ENCODE data around the gene HSPA4.
"Not testable (repeated sequence)": the region's sequence is repeated elsewhere in the genome, so short reads cannot be mapped to it uniquely, and the experiment has no call there.

HSPA4 gene

DNA sequence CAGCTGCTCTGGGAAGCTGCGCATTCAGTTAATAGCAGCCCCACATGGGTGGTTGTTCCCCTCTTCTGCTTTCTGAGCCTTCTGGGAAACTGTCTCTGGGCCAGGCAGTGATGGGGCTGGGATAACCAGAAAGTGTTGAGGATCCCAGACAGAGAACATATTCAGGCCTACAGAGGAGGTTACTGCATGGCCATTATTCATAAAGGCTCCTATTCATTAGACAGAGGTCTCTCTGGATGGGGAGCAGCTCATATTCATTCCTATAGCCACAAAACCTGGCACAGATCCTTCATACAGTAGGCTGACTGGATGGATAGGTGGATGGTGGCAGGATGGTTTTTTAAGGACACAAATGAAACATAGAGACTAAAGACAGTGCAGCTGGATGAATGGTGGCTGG lies 76.3 kb downstream of the HSPA4 start:
- DNase-seq = no peak

DNA sequence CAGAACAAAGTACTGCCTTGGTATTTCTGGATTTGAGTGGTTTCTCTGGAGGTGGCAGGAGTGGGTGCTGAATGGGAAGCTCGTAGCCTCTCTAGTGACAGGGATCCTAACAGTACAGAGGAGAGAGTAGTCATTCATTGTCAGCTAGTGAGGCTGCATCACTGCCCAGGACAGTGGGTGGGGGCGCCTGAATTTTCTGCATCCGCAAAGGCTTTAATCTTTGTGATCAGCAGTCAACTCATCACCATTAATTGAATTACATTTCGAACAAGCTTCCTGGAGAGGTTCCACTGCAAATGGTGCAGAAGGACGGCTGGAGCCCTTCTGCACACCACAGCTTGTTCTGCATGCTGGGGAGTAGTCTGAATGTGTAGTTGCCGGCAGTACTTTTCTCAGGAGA lies 77.5 kb downstream of the HSPA4 start:
- no peak for DNase-seq

- DNase-seq = no peak
Observed at GRCh38 chr5:133129950-133130349, 78.1 kb downstream of the HSPA4 start.

DNA sequence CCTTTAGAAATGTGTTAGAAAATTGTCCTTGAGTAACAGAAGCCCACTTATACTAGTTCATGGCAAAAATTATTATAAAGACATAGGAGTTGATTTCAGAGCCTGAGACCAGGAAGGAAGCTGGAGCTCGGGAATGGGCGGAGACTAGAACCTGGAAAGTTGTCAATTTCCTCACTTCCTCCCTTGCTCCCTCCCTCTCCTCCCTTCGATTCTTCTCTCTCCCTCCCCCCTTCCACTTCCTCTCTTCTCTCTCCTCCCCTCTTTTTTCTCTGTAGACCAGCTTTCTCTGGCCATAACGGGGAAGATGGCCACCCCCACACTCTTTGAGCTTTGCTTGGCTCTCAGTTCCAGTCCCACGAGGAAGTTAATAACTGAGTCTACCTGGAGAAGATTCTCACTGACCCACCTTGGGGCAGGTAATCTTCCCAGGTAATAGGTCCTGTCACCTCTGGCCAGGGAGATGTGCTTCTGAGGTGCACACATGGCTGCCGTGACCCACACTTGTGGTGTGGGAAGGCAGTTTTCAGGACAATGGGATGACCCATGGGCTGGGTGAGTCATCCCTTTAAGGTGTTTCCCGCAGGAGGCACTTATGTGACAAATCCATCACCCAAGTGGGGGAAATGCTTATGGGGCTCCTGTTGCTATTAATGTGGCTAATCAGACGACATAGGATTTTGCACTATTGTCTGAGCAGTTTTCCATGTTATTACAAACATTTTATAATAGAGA lies 78.7 kb downstream of the HSPA4 start:
- peak; percentile 25 for DNase-seq

- DNase-seq = no peak
Observed at GRCh38 chr5:133132717-133133116, 80.9 kb downstream of the HSPA4 start.

DNA sequence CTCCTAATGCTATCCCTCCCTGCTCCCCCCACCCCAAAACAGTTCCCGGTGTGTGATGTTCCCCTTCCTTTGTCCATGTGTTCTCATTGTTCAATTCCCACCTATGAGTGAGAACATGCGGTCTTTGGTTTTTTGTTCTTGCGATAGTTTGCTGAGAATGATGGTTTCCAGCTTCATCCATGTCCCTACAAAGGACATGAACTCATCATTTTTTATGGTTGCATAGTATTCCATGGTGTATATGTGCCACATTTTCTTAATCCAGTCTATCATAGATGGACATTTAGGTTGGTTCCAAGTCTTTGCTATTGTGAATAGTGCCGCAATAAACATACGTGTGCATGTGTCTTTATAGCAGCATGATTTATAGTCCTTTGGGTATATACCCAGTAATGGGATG lies 81.4 kb downstream of the HSPA4 start:
- DNase-seq = not testable (repeated sequence)

GRCh38 chr5:133136890-133137289 lies 85.1 kb downstream of the HSPA4 start:
- not testable (repeated sequence) for DNase-seq

DNA sequence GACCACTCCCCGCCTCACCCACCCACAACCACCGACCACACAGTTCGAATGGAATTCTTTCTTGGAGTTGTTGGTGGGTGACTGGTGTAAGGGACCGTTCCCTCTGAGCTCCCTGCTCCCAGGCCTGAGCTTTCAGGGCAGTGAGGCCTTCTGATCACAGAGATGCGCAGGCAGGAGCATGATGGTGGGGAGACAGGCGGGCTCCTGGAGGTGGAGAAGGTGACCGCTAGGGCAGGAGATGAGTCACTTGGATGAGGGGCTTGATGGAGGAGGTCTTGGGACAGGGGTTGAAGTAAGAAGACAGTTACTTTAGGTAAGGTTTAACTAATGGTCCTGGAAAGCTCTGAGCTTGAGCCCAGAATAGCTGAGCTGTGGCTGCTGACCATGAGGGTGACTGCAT lies 88.5 kb downstream of the HSPA4 start:
- DNase-seq = no peak

DNA sequence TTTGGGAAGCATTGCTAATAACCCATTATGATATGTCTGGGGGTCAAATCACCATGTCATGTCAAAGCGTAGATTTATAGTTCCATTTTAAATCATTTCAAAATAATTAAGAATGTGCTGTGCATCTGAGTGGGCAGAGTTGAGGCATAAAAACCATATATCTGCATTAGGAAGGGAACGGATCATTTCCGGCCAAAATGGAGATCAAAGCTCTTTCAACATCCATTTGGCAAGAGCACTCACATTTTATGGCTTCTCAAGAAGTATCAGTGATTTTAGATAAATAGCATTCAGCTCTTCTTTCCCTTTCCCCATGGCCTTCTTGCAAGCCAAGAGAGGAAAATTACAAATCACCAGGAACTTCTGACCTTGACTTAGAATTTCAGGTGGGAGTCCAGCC lies 89.9 kb downstream of the HSPA4 start:
- DNase-seq = no peak

DNA sequence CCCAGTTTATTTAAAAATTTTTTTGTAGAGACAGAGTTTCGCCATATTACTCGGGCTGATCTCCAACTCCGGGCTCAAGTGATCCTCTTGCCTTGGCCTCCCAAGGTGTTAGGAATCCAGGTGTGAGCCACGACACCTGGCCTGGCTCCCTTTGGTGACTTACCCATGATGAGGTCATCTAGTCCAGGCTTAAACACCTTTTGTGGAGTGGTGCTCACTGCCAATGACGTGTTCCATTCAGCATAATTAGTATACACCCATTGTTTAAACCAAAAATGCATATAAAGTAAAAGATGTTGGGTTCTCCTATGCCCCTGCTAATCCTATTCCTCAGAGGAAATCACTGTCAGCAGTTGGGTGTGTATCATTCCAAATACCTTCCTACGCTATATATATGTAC lies 91.0 kb downstream of the HSPA4 start:
- DNase-seq = no peak

- DNase-seq = no peak
Observed at GRCh38 chr5:133144245-133144981, 92.6 kb downstream of the HSPA4 start.

DNA sequence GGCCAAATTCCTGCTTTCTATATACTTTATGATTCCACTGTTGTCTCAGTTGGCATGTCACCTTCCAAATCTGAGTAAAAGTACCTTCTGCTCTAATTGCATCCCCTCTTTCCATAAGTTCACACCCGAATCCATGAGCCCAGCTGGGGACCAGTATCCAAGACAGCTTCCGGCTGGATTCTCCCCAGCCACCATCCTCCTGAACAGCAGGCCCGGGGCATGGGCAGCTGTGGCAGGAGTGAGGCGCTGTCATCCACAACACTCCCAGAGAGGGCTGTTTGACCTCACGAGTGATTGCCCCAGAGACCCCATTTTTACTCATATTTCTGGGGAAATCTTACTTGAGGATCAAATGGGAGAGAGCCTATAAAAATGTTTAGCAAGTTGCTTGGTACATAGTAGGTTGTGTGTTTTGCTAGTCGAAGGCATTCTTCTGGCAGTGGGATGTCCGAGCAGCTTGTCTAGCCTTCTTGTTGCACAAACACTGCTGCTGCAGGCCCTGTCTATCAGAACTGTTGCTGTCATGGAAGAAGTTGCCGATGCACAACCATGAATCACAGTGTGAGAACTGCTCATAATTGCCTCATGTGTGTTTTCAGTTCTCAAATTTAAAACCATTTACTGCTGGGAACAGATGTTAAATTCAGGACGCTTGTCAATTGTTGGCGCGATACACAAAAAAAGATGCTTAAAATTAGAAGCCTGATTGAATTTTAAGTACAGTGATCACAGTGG lies 93.8 kb downstream of the HSPA4 start:
- no peak for DNase-seq

GRCh38 chr5:133147411-133147810 lies 95.6 kb downstream of the HSPA4 start:
- DNase-seq = peak; percentile 36

DNA sequence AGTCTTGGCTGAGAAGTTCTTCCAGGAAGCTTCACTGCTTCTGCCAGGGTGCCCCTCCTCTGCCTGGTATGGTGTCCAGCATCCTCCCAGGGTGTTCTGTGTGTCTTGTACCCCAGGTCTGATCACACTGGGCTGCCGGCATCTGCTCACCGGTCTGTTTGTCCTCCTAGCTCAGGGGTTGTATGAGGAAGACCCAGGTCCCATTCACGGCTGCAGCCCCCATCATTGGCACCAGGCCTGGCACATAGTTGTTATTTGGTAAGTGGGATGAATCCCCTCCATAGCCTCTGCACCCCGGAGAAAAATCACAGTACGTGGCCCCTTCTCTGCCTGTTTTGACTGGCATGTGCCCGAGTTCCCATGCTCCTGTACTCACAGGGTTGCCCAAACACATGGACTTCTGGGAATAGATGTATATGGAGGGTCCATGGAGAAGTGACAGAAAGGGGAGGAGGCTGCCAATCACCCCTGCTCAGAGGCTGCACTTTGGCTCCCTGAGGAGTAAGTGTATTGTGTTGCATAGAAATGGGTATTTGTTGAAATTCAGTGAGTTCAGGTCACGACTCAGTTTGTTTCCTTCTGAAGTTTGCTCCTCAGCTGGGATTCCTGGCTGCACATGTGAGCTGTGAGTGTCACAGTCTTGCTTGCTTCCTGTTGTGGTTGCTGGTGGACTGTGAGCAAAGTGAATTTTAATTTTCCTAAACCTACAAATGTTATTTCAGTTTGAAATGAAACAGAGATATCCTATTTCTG lies 96.2 kb downstream of the HSPA4 start:
- DNase-seq = no peak

GRCh38 chr5:133149345-133149744 lies 97.5 kb downstream of the HSPA4 start:
- DNase-seq = no peak

DNA sequence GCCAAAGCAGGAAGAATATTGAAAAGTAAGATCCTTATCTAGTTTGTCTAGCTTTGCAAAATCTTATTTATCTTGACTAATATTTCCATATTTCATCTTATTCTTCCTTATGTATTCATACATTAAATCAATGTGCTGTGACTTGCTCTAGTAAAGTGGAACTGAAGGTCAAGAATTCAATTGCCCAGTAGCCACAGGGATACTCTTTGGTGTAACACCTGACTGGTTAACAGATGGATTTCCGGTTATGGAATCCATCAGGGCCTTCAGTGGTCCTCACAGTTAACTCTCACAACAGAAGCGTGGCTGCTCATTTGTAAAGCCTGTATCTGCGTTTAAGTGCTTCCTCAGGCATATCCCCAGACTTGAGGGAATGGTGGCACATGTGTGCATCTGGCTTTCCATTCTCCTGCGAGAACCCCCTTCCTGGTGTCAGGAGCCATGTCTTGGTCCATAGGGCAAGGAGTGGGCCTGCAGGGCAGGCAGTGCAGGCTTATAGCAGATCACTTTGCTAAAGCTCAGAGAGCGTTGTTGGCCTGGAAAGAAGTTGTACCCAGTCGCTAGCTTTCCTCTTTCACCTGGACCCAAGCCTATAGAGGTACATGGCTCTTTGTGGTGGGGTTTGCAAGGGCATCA lies 99.2 kb downstream of the HSPA4 start:
- DNase-seq = no peak

DNA sequence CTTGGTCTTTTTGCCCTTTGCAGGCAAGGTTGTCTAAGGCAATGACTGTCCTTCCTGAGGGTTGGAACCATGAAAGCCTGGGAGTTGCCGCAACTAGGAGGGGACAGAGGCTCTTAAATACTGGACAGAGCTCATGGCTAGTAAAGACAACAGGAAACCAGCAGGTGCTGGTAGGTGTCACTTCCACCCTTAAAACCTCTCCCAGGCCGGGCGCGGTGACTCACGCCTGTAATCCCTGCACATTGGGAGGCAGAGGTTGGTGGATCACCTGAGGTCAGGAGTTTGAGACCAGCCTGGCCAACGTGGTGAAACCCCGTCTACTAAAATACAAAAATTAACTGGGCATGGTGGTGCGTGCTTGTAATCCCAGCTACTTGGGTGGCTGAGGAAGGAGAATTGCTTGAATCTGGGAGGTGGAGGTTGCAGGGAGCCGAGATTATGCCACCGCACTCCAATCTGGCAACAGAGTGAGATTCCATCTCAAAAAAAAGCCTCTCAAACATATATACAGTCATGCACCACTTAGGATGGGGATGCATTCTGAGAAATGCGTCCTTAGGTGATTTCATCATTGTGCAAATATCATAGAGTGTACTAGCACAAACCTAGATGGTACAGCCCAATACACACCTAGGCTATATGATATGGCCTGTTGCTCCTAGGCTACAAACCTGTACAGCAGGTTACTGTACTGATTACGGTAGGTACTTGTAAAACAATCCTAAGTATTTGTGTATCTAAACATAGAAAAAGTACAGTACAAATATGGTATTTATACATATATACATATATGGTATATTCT lies 102.7 kb downstream of the HSPA4 start:
- no peak for DNase-seq

- no peak for DNase-seq
Observed at GRCh38 chr5:133155326-133155969, 103.6 kb downstream of the HSPA4 start.
